ENCODE measurements around the gene NAV2. TPM values are rescaled to one million over a fixed set of nuclear protein-coding genes. Genes with fewer than 3 reads are reported as not detected.

Gene NAV2
- total RNA-seq, 1 donor from 2014 or later, result 9.6 TPM

- H3K9me3 ChIP-seq (ENCODE audit: low read depth), result no peaks in the 10 kb centered on the region
- Mint-ChIP-seq H3K4me3 (no peak overlapping the region), H3K9me3 (no peaks in the 10 kb centered on the region), H3K4me1 (peaks cover 22% of the 10 kb centered on the region), H3K27ac (no peak overlapping the region), H3K27me3 (ENCODE audit: insufficient read depth, low read depth) (no peaks in the 10 kb centered on the region), H3K36me3 (peaks cover 2% of the 10 kb centered on the region)
- no peaks in the 10 kb centered on the region for H3K79me2 ChIP-seq (ENCODE audit: low read depth)
- H3K9ac ChIP-seq, result no peak overlapping the region
- no peak overlapping the region for H2AFZ ChIP-seq (replicated peaks)
- no peaks in the 10 kb centered on the region for H3K36me3 ChIP-seq
- TF ChIP-seq CTCF (IDR thresholded peaks at IDR 0.05) (no peak), EZH2 (IDR thresholded peaks at IDR 0.05) (no peak), EZH2phosphoT487 (IDR thresholded peaks at IDR 0.05) (no peak)
- H3F3A ChIP-seq (ENCODE audit: low read depth), result peaks cover 4% of the 10 kb centered on the region
- no peaks in the 10 kb centered on the region for H3K27me3 ChIP-seq
- H3K27ac ChIP-seq, result no peak overlapping the region
- no peak overlapping the region for H3K4me2 ChIP-seq
- H4K20me1 ChIP-seq (ENCODE audit: low read depth), result peaks cover 10% of the 10 kb centered on the region
- peaks cover 7% of the 10 kb centered on the region for H3K4me1 ChIP-seq
- no peak overlapping the region for H3K4me3 ChIP-seq
- no peak for DNase-seq (ENCODE audit: low spot score)
Observed at GRCh38 chr11:19907839-19908238, 195.2 kb downstream of the NAV2 start.

GRCh38 chr11:19910931-19911330 is 198.3 kb downstream of the NAV2 start:
- TF ChIP-seq EZH2phosphoT487 (IDR thresholded peaks at IDR 0.05), result no peak
- TF ChIP-seq CTCF (IDR thresholded peaks at IDR 0.05), result no peak
- H3K27ac Mint-ChIP-seq, result no peak overlapping the region
- DNase-seq (ENCODE audit: low spot score), result no peak
- H3K27ac ChIP-seq, result no peak overlapping the region
- no peak overlapping the region for H3K4me2 ChIP-seq
- no peaks in the 10 kb centered on the region for H3K9me3 Mint-ChIP-seq
- no peaks in the 10 kb centered on the region for H3K27me3 Mint-ChIP-seq (ENCODE audit: insufficient read depth, low read depth)
- H3K27me3 ChIP-seq, result no peaks in the 10 kb centered on the region
- no peak overlapping the region for H3K4me3 Mint-ChIP-seq
- no peak overlapping the region for H2AFZ ChIP-seq (replicated peaks)
- peaks cover 11% of the 10 kb centered on the region for H4K20me1 ChIP-seq (ENCODE audit: low read depth)
- no peaks in the 10 kb centered on the region for H3K36me3 ChIP-seq
- H3K9ac ChIP-seq, result no peak overlapping the region
- no peak overlapping the region for H3K4me3 ChIP-seq
- H3K79me2 ChIP-seq (ENCODE audit: low read depth), result no peaks in the 10 kb centered on the region
- peaks cover 11% of the 10 kb centered on the region for H3F3A ChIP-seq (ENCODE audit: low read depth)
- H3K4me1 ChIP-seq, result peaks cover 14% of the 10 kb centered on the region
- H3K9me3 ChIP-seq (ENCODE audit: low read depth), result no peaks in the 10 kb centered on the region
- peaks cover 4% of the 10 kb centered on the region for H3K36me3 Mint-ChIP-seq
- H3K4me1 Mint-ChIP-seq, result peaks cover 26% of the 10 kb centered on the region

- Mint-ChIP-seq H3K9me3 (no peaks in the 10 kb centered on the region), H3K4me1 (peaks cover 24% of the 10 kb centered on the region), H3K4me3 (no peak overlapping the region), H3K27me3 (ENCODE audit: insufficient read depth, low read depth) (no peaks in the 10 kb centered on the region), H3K36me3 (peaks cover 7% of the 10 kb centered on the region), H3K27ac (peak overlapping the region; percentile 83)
- no peak for DNase-seq (ENCODE audit: low spot score)
- no peak overlapping the region for H3K9ac ChIP-seq
- H3K27me3 ChIP-seq, result no peaks in the 10 kb centered on the region
- TF ChIP-seq EZH2 (IDR thresholded peaks at IDR 0.05), result no peak
- TF ChIP-seq EZH2phosphoT487 (IDR thresholded peaks at IDR 0.05), result no peak
- no peak for TF ChIP-seq CTCF (IDR thresholded peaks at IDR 0.05)
- no peak overlapping the region for H3K27ac ChIP-seq
- H3K79me2 ChIP-seq (ENCODE audit: low read depth), result no peaks in the 10 kb centered on the region
- H3K4me1 ChIP-seq, result peaks cover 14% of the 10 kb centered on the region
- H3K4me2 ChIP-seq, result peak overlapping the region; percentile 54
- H3K36me3 ChIP-seq, result no peaks in the 10 kb centered on the region
- no peaks in the 10 kb centered on the region for H3K9me3 ChIP-seq (ENCODE audit: low read depth)
- no peak overlapping the region for H3K4me3 ChIP-seq
- no peak overlapping the region for H2AFZ ChIP-seq (replicated peaks)
- peaks cover 11% of the 10 kb centered on the region for H4K20me1 ChIP-seq (ENCODE audit: low read depth)
- H3F3A ChIP-seq (ENCODE audit: low read depth), result peaks cover 11% of the 10 kb centered on the region
Observed at GRCh38 chr11:19912115-19912957, 199.7 kb downstream of the NAV2 start.

Data from neural progenitor cell (in vitro differentiated cells).